NCI-H446 (cell line): Measurements from ENCODE around the gene RRAGA.
"Not testable (repeated sequence)": the region's sequence is repeated elsewhere in the genome, so short reads cannot be mapped to it uniquely, and the experiment has no call there.

ENCODE experiments used
- DNase-seq, 2 experiments: peaks; one replicate each; lab custom pipeline; 2025; lab: John Stamatoyannopoulos, UW

RRAGA gene

DNA sequence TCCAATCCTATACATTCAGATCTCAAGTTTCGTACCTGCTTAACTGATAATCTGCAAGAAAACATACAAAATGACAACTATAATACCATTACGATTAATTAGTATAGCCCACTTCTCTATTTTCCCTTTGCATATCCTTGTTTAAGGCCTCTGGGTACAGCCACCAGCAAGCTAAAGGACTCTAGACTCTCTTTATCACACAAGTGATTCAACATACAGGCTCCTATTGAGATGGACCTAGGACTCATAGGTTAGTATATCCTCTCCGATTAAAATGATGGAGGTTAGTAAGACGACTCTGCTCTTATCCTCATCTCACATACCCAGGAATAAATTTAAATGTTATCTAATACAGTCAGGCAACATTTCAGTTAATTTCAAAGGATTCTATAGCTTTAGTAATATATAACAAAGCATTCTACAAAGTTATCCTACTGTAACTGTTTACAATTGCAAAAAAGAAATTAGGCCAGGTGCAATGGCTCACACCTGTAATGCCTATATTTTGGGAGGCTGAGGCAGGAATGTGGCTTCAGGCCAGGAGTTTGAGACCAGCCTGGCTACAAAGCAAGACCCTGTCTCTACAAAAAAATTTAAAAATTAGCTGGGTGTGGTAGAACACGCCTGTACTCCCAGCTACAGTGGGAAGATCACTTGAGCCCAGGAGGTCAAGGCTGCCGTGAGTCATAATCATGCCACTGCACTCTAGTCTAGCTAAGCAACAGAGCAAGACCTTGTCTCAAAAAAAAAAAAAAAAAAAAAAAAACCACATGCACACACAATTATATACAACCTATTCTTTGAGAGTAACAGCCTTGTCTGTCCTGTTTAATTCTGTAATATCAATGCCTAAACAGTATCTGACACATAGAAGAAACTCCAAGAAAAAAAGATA, 38.1 kb downstream of the RRAGA start:
- no peak for DNase-seq

GRCh38 chr9:19097431-19097830, 48.2 kb downstream of the RRAGA start:
- not testable (repeated sequence) for DNase-seq
